Neural progenitor cell (in vitro differentiated cells): Measurements from ENCODE around the gene ADAM10. TPM values are rescaled to one million over a fixed set of nuclear protein-coding genes. Genes with fewer than 3 reads are reported as not detected.

ENCODE experiments used
- DNase-seq: peaks from one replicate; pipeline ENCODE4 v3.0.0-alpha.2; 2016; ENCODE audit warnings: low spot score
- H2AFZ ChIP-seq: fragments of 200-600 bp; sonication (generic); replicated peaks from 2 replicates; pipeline ENCODE4 v1.6.1; 2016; ENCODE audit warnings: antibody characterized with exemption
- H3F3A ChIP-seq: fragments of 200-600 bp; sonication (generic); 2 replicates; pipeline ENCODE4 v1.6.1; 2016; ENCODE audit warnings: antibody characterized with exemption, low read depth
- H3K27ac ChIP-seq: fragments of 200-600 bp; sonication (generic); 2 replicates; pipeline ENCODE4 v1.5.1; 2016; ENCODE audit warnings: mild to moderate bottlenecking
- H3K27me3 ChIP-seq: fragments of 200-600 bp; sonication (generic); 2 replicates; pipeline ENCODE4 v1.6.1; 2016; ENCODE audit warnings: mild to moderate bottlenecking, moderate library complexity
- H3K36me3 ChIP-seq: fragments of 200-600 bp; sonication (generic); 2 replicates; pipeline ENCODE4 v1.5.1; 2016
- H3K4me1 ChIP-seq: fragments of 200-600 bp; sonication (generic); 2 replicates; pipeline ENCODE4 v1.6.1; 2016; ENCODE audit warnings: mixed run types
- H3K4me2 ChIP-seq: fragments of 200-600 bp; sonication (generic); 2 replicates; pipeline ENCODE4 v1.6.1; 2016
- H3K4me3 ChIP-seq: fragments of 200-600 bp; sonication (generic); 2 replicates; pipeline ENCODE4 v1.5.1; 2016
- H3K79me2 ChIP-seq: fragments of 200-600 bp; sonication (generic); 2 replicates; pipeline ENCODE4 v1.6.1; 2016; ENCODE audit warnings: low read depth
- H3K9ac ChIP-seq: fragments of 200-600 bp; sonication (generic); 2 replicates; pipeline ENCODE4 v1.6.1; 2016
- H3K9me3 ChIP-seq: fragments of 200-600 bp; sonication (generic); 2 replicates; pipeline ENCODE4 v1.5.1; 2016; ENCODE audit warnings: low read depth
- H4K20me1 ChIP-seq: fragments of 200-600 bp; sonication (generic); 2 replicates; pipeline ENCODE4 v1.6.1; 2016; ENCODE audit warnings: low read depth
- H3K27ac Mint-ChIP-seq: 3 replicates; pipeline ENCODE4 v1.8.0; 2021; ENCODE audit warnings: mixed read lengths
- H3K27me3 Mint-ChIP-seq: 2 replicates; pipeline ENCODE4 v1.8.0; 2022; ENCODE audit warnings: low read depth, mild to moderate bottlenecking, inconsistent platforms, moderate library complexity, mixed read lengths; ENCODE audit not compliant: insufficient read depth
- H3K36me3 Mint-ChIP-seq: 3 replicates; pipeline ENCODE4 v1.8.0; 2021; ENCODE audit warnings: mixed read lengths
- H3K4me1 Mint-ChIP-seq: 3 replicates; pipeline ENCODE4 v1.8.0; 2021; ENCODE audit warnings: mixed read lengths
- H3K4me3 Mint-ChIP-seq: 3 replicates; pipeline ENCODE4 v1.8.0; 2021; ENCODE audit warnings: mild to moderate bottlenecking, moderate library complexity, mixed read lengths
- H3K9me3 Mint-ChIP-seq: 3 replicates; pipeline ENCODE4 v1.8.0; 2020; ENCODE audit warnings: mixed read lengths
- EZH2 ChIP-seq: fragments of 200-600 bp; sonication (generic); IDR thresholded peaks from 2 replicates; pipeline ENCODE4 v1.6.1; 2017; ENCODE audit warnings: antibody characterized with exemption, mild to moderate bottlenecking, moderate library complexity
- EZH2phosphoT487 ChIP-seq: fragments of 200-600 bp; sonication (generic); IDR thresholded peaks from 2 replicates; pipeline ENCODE4 v1.6.1; 2017; ENCODE audit warnings: antibody characterized with exemption
- total RNA-seq: library from RNA; depleted of rRNA; stranded (reverse); fragments of >200 nt; gene quantifications from 2 replicates; pipeline ENCODE4 v1.2.3, GENCODE V29; 2015; ENCODE audit warnings: low replicate concordance
- TF ChIP-seq, protein P1 (sequence below): fragments of 200-600 bp; sonication (generic); IDR thresholded peaks from 2 replicates; pipeline ENCODE4 v1.5.1; 2017; ENCODE audit warnings: antibody characterized with exemption, mild to moderate bottlenecking

The ADAM10 gene
- total RNA-seq, 1 donor from 2014 or later, result 153 TPM

DNA sequence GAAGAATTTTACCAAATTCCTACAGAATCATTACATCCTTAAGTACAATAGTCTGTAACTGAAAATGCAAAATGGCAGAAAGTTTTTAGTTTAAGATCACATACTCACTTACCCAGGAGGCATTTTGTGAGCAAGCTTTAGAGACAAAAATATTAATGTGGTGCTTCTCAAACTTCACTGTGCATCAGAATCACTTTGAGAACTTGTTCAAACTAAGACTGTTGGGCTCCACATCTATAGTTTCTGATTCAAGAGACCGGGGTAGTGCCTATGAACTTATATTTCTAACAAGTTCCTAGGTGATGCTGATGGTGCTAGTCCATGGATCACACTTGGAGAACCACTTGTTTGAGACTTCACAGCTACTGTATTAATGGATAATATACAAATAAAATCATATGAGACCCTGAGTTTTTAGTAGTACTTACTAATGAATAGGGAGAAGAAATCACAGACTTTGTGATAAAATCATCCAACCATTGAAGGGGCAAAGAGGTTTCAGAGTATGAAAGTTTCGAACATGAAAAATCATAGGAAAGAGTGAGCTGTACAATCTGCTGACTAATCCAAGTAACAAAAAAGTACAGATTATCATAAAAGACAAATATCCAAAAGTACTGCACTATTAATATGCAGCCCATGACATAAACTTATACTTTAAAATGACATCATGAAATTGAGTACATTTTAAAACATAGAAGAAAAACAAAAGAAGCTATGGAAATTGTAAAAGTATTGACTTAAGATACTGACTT lies 110.3 kb downstream of the ADAM10 start:
- Histone ChIP-seq H3K4me2 (no peak overlapping the region), H3F3A (no peaks in the 10 kb centered on the region), H4K20me1 (no peaks in the 10 kb centered on the region), H3K27me3 (no peaks in the 10 kb centered on the region), H3K4me1 (no peaks in the 10 kb centered on the region), H3K9ac (no peak overlapping the region), H3K4me3 (no peak overlapping the region), H3K27ac (no peak overlapping the region), H3K36me3 (peaks cover 13% of the 10 kb centered on the region), H3K79me2 (no peaks in the 10 kb centered on the region), H2AFZ (no peak overlapping the region), H3K9me3 (no peaks in the 10 kb centered on the region)
- Mint-ChIP-seq H3K27me3 (no peaks in the 10 kb centered on the region), H3K4me3 (no peak overlapping the region), H3K27ac (no peak overlapping the region), H3K36me3 (peaks cover 28% of the 10 kb centered on the region), H3K4me1 (no peaks in the 10 kb centered on the region), H3K9me3 (no peaks in the 10 kb centered on the region)
- no peak for DNase-seq
- no peak for TF ChIP-seq EZH2phosphoT487
- TF ChIP-seq, protein P1, sequence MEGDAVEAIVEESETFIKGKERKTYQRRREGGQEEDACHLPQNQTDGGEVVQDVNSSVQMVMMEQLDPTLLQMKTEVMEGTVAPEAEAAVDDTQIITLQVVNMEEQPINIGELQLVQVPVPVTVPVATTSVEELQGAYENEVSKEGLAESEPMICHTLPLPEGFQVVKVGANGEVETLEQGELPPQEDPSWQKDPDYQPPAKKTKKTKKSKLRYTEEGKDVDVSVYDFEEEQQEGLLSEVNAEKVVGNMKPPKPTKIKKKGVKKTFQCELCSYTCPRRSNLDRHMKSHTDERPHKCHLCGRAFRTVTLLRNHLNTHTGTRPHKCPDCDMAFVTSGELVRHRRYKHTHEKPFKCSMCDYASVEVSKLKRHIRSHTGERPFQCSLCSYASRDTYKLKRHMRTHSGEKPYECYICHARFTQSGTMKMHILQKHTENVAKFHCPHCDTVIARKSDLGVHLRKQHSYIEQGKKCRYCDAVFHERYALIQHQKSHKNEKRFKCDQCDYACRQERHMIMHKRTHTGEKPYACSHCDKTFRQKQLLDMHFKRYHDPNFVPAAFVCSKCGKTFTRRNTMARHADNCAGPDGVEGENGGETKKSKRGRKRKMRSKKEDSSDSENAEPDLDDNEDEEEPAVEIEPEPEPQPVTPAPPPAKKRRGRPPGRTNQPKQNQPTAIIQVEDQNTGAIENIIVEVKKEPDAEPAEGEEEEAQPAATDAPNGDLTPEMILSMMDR, result no peak
- no peak for TF ChIP-seq EZH2

DNA sequence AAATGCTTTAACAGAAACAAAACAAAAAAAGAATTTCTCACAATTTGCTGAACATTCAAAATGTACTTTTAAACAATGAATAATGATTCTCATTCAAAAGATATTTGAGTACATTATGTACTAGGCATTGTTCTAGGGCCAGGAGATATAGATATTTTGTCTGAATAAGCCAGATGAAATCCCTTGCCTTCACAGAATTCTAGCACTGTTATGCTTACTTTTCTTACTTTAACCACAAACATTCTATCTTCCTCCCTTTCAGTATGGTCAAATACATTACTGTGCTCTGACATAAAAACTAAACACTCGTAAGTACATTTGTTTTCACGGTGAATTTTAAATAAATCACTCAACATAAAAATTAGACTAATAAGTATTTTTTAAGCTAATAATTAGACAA lies 116.7 kb downstream of the ADAM10 start:
- no peaks in the 10 kb centered on the region for H3K4me1 Mint-ChIP-seq
- Histone ChIP-seq H3K4me2 (no peak overlapping the region), H3K4me1 (no peaks in the 10 kb centered on the region), H3F3A (no peaks in the 10 kb centered on the region), H3K36me3 (peaks cover 5% of the 10 kb centered on the region), H3K79me2 (no peaks in the 10 kb centered on the region), H3K9ac (no peak overlapping the region), H3K4me3 (no peak overlapping the region), H3K9me3 (no peaks in the 10 kb centered on the region), H3K27me3 (no peaks in the 10 kb centered on the region), H3K27ac (no peak overlapping the region), H2AFZ (no peak overlapping the region), H4K20me1 (no peaks in the 10 kb centered on the region)
- H3K27me3 Mint-ChIP-seq, result no peaks in the 10 kb centered on the region
- no peak for DNase-seq
- peaks cover 14% of the 10 kb centered on the region for H3K36me3 Mint-ChIP-seq
- H3K4me3 Mint-ChIP-seq, result no peak overlapping the region
- H3K9me3 Mint-ChIP-seq, result no peaks in the 10 kb centered on the region
- no peak overlapping the region for H3K27ac Mint-ChIP-seq
- TF ChIP-seq EZH2 (no peak), EZH2phosphoT487 (no peak)
- TF ChIP-seq, protein P1, result no peak

DNA sequence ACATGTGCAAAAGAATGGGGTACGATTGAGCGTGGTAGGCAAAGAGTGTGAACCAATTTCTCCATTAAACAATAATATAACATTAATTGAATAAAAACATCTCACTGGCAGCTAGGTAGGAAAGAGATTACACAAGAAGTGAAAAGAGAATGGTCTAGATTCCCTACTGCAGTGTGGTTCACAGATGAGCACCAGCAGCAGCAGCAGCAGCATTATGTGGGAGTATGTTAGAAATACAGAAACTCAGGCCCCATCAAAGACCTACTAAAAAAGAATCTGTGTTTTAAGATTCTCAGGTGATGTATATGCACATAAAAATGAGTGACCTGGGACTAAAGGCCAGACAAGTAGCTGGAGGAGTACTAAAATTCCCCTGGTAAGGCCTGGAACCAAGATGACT lies 118.2 kb downstream of the ADAM10 start:
- no peaks in the 10 kb centered on the region for H3K9me3 ChIP-seq
- Mint-ChIP-seq H3K4me1 (no peaks in the 10 kb centered on the region), H3K27me3 (no peaks in the 10 kb centered on the region), H3K36me3 (peaks cover 21% of the 10 kb centered on the region), H3K9me3 (no peaks in the 10 kb centered on the region), H3K4me3 (no peak overlapping the region), H3K27ac (no peak overlapping the region)
- no peak overlapping the region for H3K4me2 ChIP-seq
- no peak overlapping the region for H2AFZ ChIP-seq
- no peak for DNase-seq
- H4K20me1 ChIP-seq, result no peaks in the 10 kb centered on the region
- H3K4me1 ChIP-seq, result no peaks in the 10 kb centered on the region
- no peak overlapping the region for H3K4me3 ChIP-seq
- H3K27ac ChIP-seq, result no peak overlapping the region
- peaks cover 18% of the 10 kb centered on the region for H3K36me3 ChIP-seq
- H3K79me2 ChIP-seq, result no peaks in the 10 kb centered on the region
- H3K27me3 ChIP-seq, result no peaks in the 10 kb centered on the region
- H3F3A ChIP-seq, result no peaks in the 10 kb centered on the region
- TF ChIP-seq EZH2 (no peak), EZH2phosphoT487 (no peak)
- TF ChIP-seq, protein P1, result no peak
- no peak overlapping the region for H3K9ac ChIP-seq
